ENCODE results near the gene CLDN19.

The CLDN19 gene

GRCh38 chr1:42766741-42767509, 26.9 kb upstream of the CLDN19 start, which contains the start of the genes C1orf50 and P3H1:
Gene C1orf50 (plus strand): TSS chr1:42767249. CDS start chr1:42767312, 63 bp downstream.
Gene P3H1 (minus strand): TSS chr1:42767028. CDS start chr1:42766971, 57 bp downstream.
- peaks cover 74% of the 10 kb centered on the region for H3K79me2 ChIP-seq (ENCODE audit: insufficient read depth, low read length)
- peak within 1 kb of the TSS; percentile 83 for H3K4me3 ChIP-seq (ENCODE audit: low read length, poor library complexity, severe bottlenecking)
- peaks cover under 1% of the 10 kb centered on the region; the same call in 1 of the 2 replicates for H3K36me3 ChIP-seq (ENCODE audit: insufficient read depth, low read length)
- H3K9me3 ChIP-seq (ENCODE audit: insufficient read depth, low read depth, low read length) = no peaks in the 10 kb centered on the region
- TF ChIP-seq CTCF (conservative IDR thresholded peaks at IDR 0.05; ENCODE audit: low read length) = no peak
- TF ChIP-seq EZH2phosphoT487 (IDR thresholded peaks at IDR 0.05; ENCODE audit: borderline replicate concordance) = no peak
- H4K20me1 ChIP-seq (ENCODE audit: insufficient read depth, low read length, poor library complexity, severe bottlenecking) = peaks cover 18% of the 10 kb centered on the region
- H3K27me3 ChIP-seq (ENCODE audit: insufficient read depth, low read length, poor library complexity, severe bottlenecking) = no peaks in the 10 kb centered on the region
- H3F3A ChIP-seq (ENCODE audit: low read depth) = no peaks in the 10 kb centered on the region
- no peaks in the 10 kb centered on the region for H3K9me2 ChIP-seq (replicated peaks; ENCODE audit: low read depth, low read length)
- peak within 1 kb of the TSS; percentile 80 for H3K9ac ChIP-seq (ENCODE audit: low read depth, low read length, poor library complexity, severe bottlenecking)
- H3K4me2 ChIP-seq (ENCODE audit: low read depth, low read length, poor library complexity, severe bottlenecking) = peak within 1 kb of the TSS; percentile 95
- peak within 1 kb of the TSS; percentile 89 for H2AFZ ChIP-seq (ENCODE audit: low read length)
- peaks cover 52% of the 10 kb centered on the region for H3K4me1 ChIP-seq (ENCODE audit: insufficient read depth, low read length, poor library complexity, severe bottlenecking)

- Histone ChIP-seq H3K27me3 (ENCODE audit: insufficient read depth, low read length, poor library complexity, severe bottlenecking) (no peaks in the 10 kb centered on the region), H3K4me2 (ENCODE audit: low read depth, low read length, poor library complexity, severe bottlenecking) (peak overlapping the region; percentile 95), H3K79me2 (ENCODE audit: insufficient read depth, low read length) (peaks cover 72% of the 10 kb centered on the region), H3F3A (ENCODE audit: low read depth) (no peaks in the 10 kb centered on the region), H3K9me2 (replicated peaks; ENCODE audit: low read depth, low read length) (no peaks in the 10 kb centered on the region), H3K36me3 (ENCODE audit: insufficient read depth, low read length) (peaks cover 8% of the 10 kb centered on the region; the same call in 1 of the 2 replicates), H3K4me1 (ENCODE audit: insufficient read depth, low read length, poor library complexity, severe bottlenecking) (peaks cover 50% of the 10 kb centered on the region), H3K4me3 (ENCODE audit: low read length, poor library complexity, severe bottlenecking) (peak overlapping the region; percentile 83), H4K20me1 (ENCODE audit: insufficient read depth, low read length, poor library complexity, severe bottlenecking) (peaks cover 18% of the 10 kb centered on the region), H2AFZ (ENCODE audit: low read length) (peak overlapping the region; percentile 88), H3K9me3 (ENCODE audit: insufficient read depth, low read depth, low read length) (no peaks in the 10 kb centered on the region), H3K9ac (ENCODE audit: low read depth, low read length, poor library complexity, severe bottlenecking) (peak overlapping the region; percentile 79)
- TF ChIP-seq CTCF (conservative IDR thresholded peaks at IDR 0.05; ENCODE audit: low read length) (peak; percentile 68), EZH2phosphoT487 (IDR thresholded peaks at IDR 0.05; ENCODE audit: borderline replicate concordance) (no peak)
Observed at GRCh38 chr1:42765832-42766740, 26.1 kb upstream of the CLDN19 start.

- Histone ChIP-seq H3K27me3 (ENCODE audit: insufficient read depth, low read length, poor library complexity, severe bottlenecking) (no peaks in the 10 kb centered on the region), H3K79me2 (ENCODE audit: insufficient read depth, low read length) (peaks cover 65% of the 10 kb centered on the region), H4K20me1 (ENCODE audit: insufficient read depth, low read length, poor library complexity, severe bottlenecking) (peaks cover 18% of the 10 kb centered on the region), H3F3A (ENCODE audit: low read depth) (no peaks in the 10 kb centered on the region), H3K9me2 (replicated peaks; ENCODE audit: low read depth, low read length) (no peaks in the 10 kb centered on the region), H3K36me3 (ENCODE audit: insufficient read depth, low read length) (peaks cover 8% of the 10 kb centered on the region; the same call in 1 of the 2 replicates), H3K9me3 (ENCODE audit: insufficient read depth, low read depth, low read length) (no peaks in the 10 kb centered on the region), H3K4me1 (ENCODE audit: insufficient read depth, low read length, poor library complexity, severe bottlenecking) (peaks cover 45% of the 10 kb centered on the region), H3K4me3 (ENCODE audit: low read length, poor library complexity, severe bottlenecking) (peak overlapping the region; percentile 83), H3K4me2 (ENCODE audit: low read depth, low read length, poor library complexity, severe bottlenecking) (peak overlapping the region; percentile 95), H3K9ac (ENCODE audit: low read depth, low read length, poor library complexity, severe bottlenecking) (peak overlapping the region; percentile 79), H2AFZ (ENCODE audit: low read length) (no peak overlapping the region)
- TF ChIP-seq CTCF (conservative IDR thresholded peaks at IDR 0.05; ENCODE audit: low read length) = no peak
- no peak for TF ChIP-seq EZH2phosphoT487 (IDR thresholded peaks at IDR 0.05; ENCODE audit: borderline replicate concordance)
Observed at GRCh38 chr1:42765269-42765668, 25.2 kb upstream of the CLDN19 start.
